H1 (cell line): ENCODE results near the gene KRT35. TPM values are rescaled to one million over a fixed set of nuclear protein-coding genes. Genes with fewer than 3 reads are reported as not detected.

Source experiments
- CTCF ChIA-PET: fragments of 300-600 bp; sonication (Branson Sonifier 250); formaldehyde crosslinking; loops from one replicate; lab custom pipeline; 2021; ENCODE audit not compliant: partially characterized antibody; lab: Charles Lee
- POLR2A ChIA-PET: fragments of 300-600 bp; sonication (Branson Sonifier 250); formaldehyde crosslinking; loops from one replicate; lab custom pipeline; 2021; ENCODE audit warnings: inconsistent platforms; ENCODE audit not compliant: partially characterized antibody; lab: Charles Lee
- DNase-seq, 2 experiments: peaks; one replicate each; pipeline versions ENCODE4 v3.0.0 to v3.0.0-alpha.2; 2010 to 2022; ENCODE audit warnings: low spot score in 2 of 2, low read depth in 1 of 2, mixed read lengths in 1 of 2
- FAIRE-seq: peaks from 2 replicates; lab custom pipeline; 2011; peaks lifted over from hg19 to GRCh38; lab: Jason Lieb, UNC
- H2AFZ ChIP-seq: 2 replicates; pipeline ENCODE4 v1.8.1; 2012; ENCODE audit warnings: low read length, inconsistent platforms
- H2AK5ac ChIP-seq: 2 replicates; pipeline ENCODE4 v1.6.1; 2013; ENCODE audit warnings: low read depth, low read length
- H2BK120ac ChIP-seq: replicated peaks from 2 replicates; pipeline ENCODE3; 2013; ENCODE audit warnings: low read depth, low read length, inconsistent platforms
- H2BK12ac ChIP-seq: 2 replicates; pipeline ENCODE4 v1.6.1; 2013; ENCODE audit warnings: low read depth, low read length
- H2BK15ac ChIP-seq: 2 replicates; pipeline ENCODE4 v1.6.1; 2013; ENCODE audit warnings: low read length
- H2BK20ac ChIP-seq: 2 replicates; pipeline ENCODE4 v1.6.1; 2013; ENCODE audit warnings: low read length
- H2BK5ac ChIP-seq: 2 replicates; pipeline ENCODE4 v1.6.1; 2013; ENCODE audit warnings: low read depth, low read length
- H3K14ac ChIP-seq: 2 replicates; pipeline ENCODE4 v1.6.1; 2013; ENCODE audit warnings: inconsistent platforms; ENCODE audit not compliant: insufficient read length
- H3K18ac ChIP-seq: 2 replicates; pipeline ENCODE4 v1.6.1; 2013; ENCODE audit warnings: low read length; ENCODE audit errors: extremely low read depth
- H3K23ac ChIP-seq: 2 replicates; pipeline ENCODE4 v1.6.1; 2013; ENCODE audit warnings: inconsistent platforms; ENCODE audit not compliant: insufficient read length
- H3K23me2 ChIP-seq: 2 replicates; pipeline ENCODE4 v1.6.1; 2013; ENCODE audit warnings: low read depth, low read length
- H3K27ac ChIP-seq: 2 replicates; pipeline ENCODE4 v1.6.1; 2011; ENCODE audit warnings: low read depth, low read length, inconsistent platforms
- H3K27me3 ChIP-seq, 4 experiments: replicated peaks in 1 of 4; 1 replicate in 1 of 4; 2 replicates in 3 of 4; pipeline versions ENCODE4 v1.6.1 to v1.8.1; 2011 to 2013; ENCODE audit warnings: low read length in 3 of 4, mild to moderate bottlenecking in 3 of 4, inconsistent platforms in 2 of 4, mixed read lengths in 2 of 4, moderate library complexity in 1 of 4; ENCODE audit not compliant: control insufficient read depth in 3 of 4, insufficient read depth in 3 of 4; ENCODE audit errors: extremely low read depth in 1 of 4
- H3K36me3 ChIP-seq, 4 experiments: 2 replicates each; pipeline versions ENCODE4 v1.6.1 to v1.8.1; 2011 to 2013; ENCODE audit warnings: mild to moderate bottlenecking in 4 of 4, low read length in 3 of 4, moderate library complexity in 2 of 4, control low read depth in 1 of 4, inconsistent platforms in 1 of 4; ENCODE audit not compliant: insufficient read depth in 4 of 4, control insufficient read depth in 2 of 4
- H3K4ac ChIP-seq: replicated peaks from 2 replicates; pipeline ENCODE3; 2013; ENCODE audit warnings: low read length, low read depth, mixed read lengths, inconsistent platforms; ENCODE audit not compliant: insufficient read length
- H3K4me1 ChIP-seq, 4 experiments: replicated peaks in 1 of 4; 1 replicate in 1 of 4; 2 replicates in 3 of 4; pipeline versions ENCODE4 v1.6.1 to v1.8.1; 2011 to 2013; ENCODE audit warnings: low read length in 3 of 4, inconsistent platforms in 2 of 4, mixed read lengths in 1 of 4; ENCODE audit not compliant: insufficient read depth in 4 of 4, control insufficient read depth in 3 of 4
- H3K4me2 ChIP-seq, 2 experiments: 2 replicates each; pipeline versions ENCODE4 v1.6.1 to v1.8.1; 2011 to 2013; ENCODE audit warnings: low read depth in 2 of 2, low read length in 2 of 2, control low read depth in 1 of 2, inconsistent platforms in 1 of 2, mild to moderate bottlenecking in 1 of 2; ENCODE audit not compliant: insufficient read depth in 1 of 2
- H3K4me3 ChIP-seq, 4 experiments: fragments of 200-600, 300-600 bp in 1 of 4; sonication (generic), shearing (Covaris generic), sonication (Bioruptor Twin) in 1 of 4; 2 replicates each; pipeline versions ENCODE4 v1.5.1 to v1.8.1; 2011 to 2016; ENCODE audit warnings: low read length in 4 of 4, low read depth in 3 of 4, control low read depth in 2 of 4, inconsistent platforms in 2 of 4, mild to moderate bottlenecking in 2 of 4, mixed read lengths in 1 of 4, moderate library complexity in 1 of 4; ENCODE audit not compliant: insufficient read depth in 2 of 4; ENCODE audit errors: extremely low read depth in 1 of 4
- H3K56ac ChIP-seq: replicated peaks from 2 replicates; pipeline ENCODE3; 2013; ENCODE audit warnings: low read depth, mild to moderate bottlenecking, mixed read lengths, low read length, inconsistent platforms; ENCODE audit not compliant: insufficient read length
- H3K79me1 ChIP-seq: 2 replicates; pipeline ENCODE4 v1.6.1; 2013; ENCODE audit warnings: low read depth, low read length, control low read depth
- H3K79me2 ChIP-seq, 2 experiments: 2 replicates each; pipeline versions ENCODE4 v1.6.1 to v1.8.1; 2012 to 2013; ENCODE audit warnings: low read length in 2 of 2, mild to moderate bottlenecking in 2 of 2, inconsistent platforms in 1 of 2; ENCODE audit not compliant: insufficient read depth in 2 of 2, control insufficient read depth in 1 of 2
- H3K9ac ChIP-seq, 4 experiments: replicated peaks in 1 of 4; 1 replicate in 1 of 4; 2 replicates in 3 of 4; pipeline versions ENCODE4 v1.6.1 to v1.8.1; 2011 to 2013; ENCODE audit warnings: low read depth in 3 of 4, low read length in 3 of 4, control low read depth in 2 of 4, mild to moderate bottlenecking in 2 of 4, moderate library complexity in 2 of 4, inconsistent platforms in 1 of 4; ENCODE audit errors: extremely low read depth in 1 of 4
- H3K9me3 ChIP-seq, 2 experiments: 2 replicates each; pipeline versions ENCODE4 v1.6.1 to v1.8.1; 2012 to 2013; ENCODE audit warnings: mild to moderate bottlenecking in 2 of 2, moderate library complexity in 2 of 2, control low read depth in 1 of 2, inconsistent platforms in 1 of 2, low read depth in 1 of 2, low read length in 1 of 2, mixed read lengths in 1 of 2; ENCODE audit not compliant: insufficient read depth in 2 of 2
- H4K20me1 ChIP-seq, 2 experiments: replicated peaks in 1 of 2; 2 replicates each; pipeline versions ENCODE3 to v1.8.1; 2011 to 2013; ENCODE audit warnings: inconsistent platforms in 2 of 2, low read length in 2 of 2, mild to moderate bottlenecking in 1 of 2; ENCODE audit not compliant: insufficient read depth in 2 of 2, control insufficient read depth in 1 of 2
- H4K5ac ChIP-seq: 2 replicates; pipeline ENCODE4 v1.6.1; 2013; ENCODE audit warnings: low read length, low read depth, mixed read lengths, inconsistent platforms; ENCODE audit not compliant: insufficient read length
- H4K8ac ChIP-seq: 2 replicates; pipeline ENCODE4 v1.8.0; 2013; ENCODE audit warnings: mild to moderate bottlenecking, moderate library complexity, low read length, inconsistent platforms; ENCODE audit not compliant: insufficient read depth; ENCODE audit errors: extremely low read depth
- H4K91ac ChIP-seq: replicated peaks from 2 replicates; pipeline ENCODE3; 2013; ENCODE audit warnings: low read length, mixed read lengths, inconsistent platforms; ENCODE audit not compliant: insufficient read length
- CBX5 ChIP-seq: fragments of 300-800, 300-1000 bp; sonication (generic); IDR thresholded peaks from 2 replicates; pipeline ENCODE4 v1.7.1; 2016; ENCODE audit warnings: antibody characterized with exemption, low read length, low read depth
- EP300 ChIP-seq, 2 experiments: IDR thresholded peaks; 1 replicate in 1 of 2; 2 replicates in 1 of 2; pipeline ENCODE4 v1.6.1; 2011 to 2012; ENCODE audit warnings: low read depth in 2 of 2, low read length in 2 of 2, mild to moderate bottlenecking in 2 of 2, borderline replicate concordance in 1 of 2, inconsistent platforms in 1 of 2, moderate library complexity in 1 of 2
- MAFK ChIP-seq: IDR thresholded peaks from 2 replicates; pipeline ENCODE4 v1.6.1; 2012; ENCODE audit warnings: low read depth, mild to moderate bottlenecking, improper control_type of control experiment, low read length
- RNF2 ChIP-seq: fragments of 200-900, 300-1000 bp; sonication (generic); IDR thresholded peaks from 2 replicates; pipeline ENCODE4 v1.7.1; 2016; ENCODE audit warnings: borderline replicate concordance, low read depth, mild to moderate bottlenecking, antibody characterized with exemption, low read length; ENCODE audit not compliant: poor library complexity, severe bottlenecking; ENCODE audit errors: missing control alignments
- SIRT6 ChIP-seq: IDR thresholded peaks from one replicate; pipeline ENCODE4 v1.7.1; 2012; ENCODE audit warnings: low read length, inconsistent platforms
- SRF ChIP-seq: IDR thresholded peaks from 2 replicates; pipeline ENCODE4 v1.6.1; 2011; ENCODE audit warnings: mild to moderate bottlenecking, low read depth, low read length, moderate library complexity
- TCF12 ChIP-seq: IDR thresholded peaks from 2 replicates; pipeline ENCODE4 v1.6.1; 2011; ENCODE audit warnings: low read depth, mild to moderate bottlenecking, low read length
- WGBS, 2 experiments: shearing (Covaris generic) in 1 of 2; methylation state at CpG; one replicate each; pipeline versions ENCODE4 v1.1.6 to v1.1.7; 2013 to 2015; ENCODE audit warnings: low lambda C conversion rate in 2 of 2, mixed read lengths in 2 of 2, inconsistent platforms in 1 of 2, low coverage in 1 of 2, missing lambda C conversion rate in 1 of 2; ENCODE audit not compliant: insufficient replicate concordance in 2 of 2, insufficient coverage in 1 of 2, insufficient read length in 1 of 2; ENCODE audit errors: extremely low coverage in 1 of 2, missing lambda C conversion rate in 1 of 2; 5-methylcytosine and 5-hydroxymethylcytosine counted together
- polyA plus RNA-seq, 7 experiments: library from polyadenylated mRNA; depleted of rRNA in 3 of 7; stranded (reverse) in 5 of 7; unstranded in 2 of 7; fragments of >200 nt in 5 of 7; fragments of 200-250 nt in 2 of 7; gene quantifications; 1 replicate in 5 of 7; 2 replicates in 1 of 7; 4 replicates in 1 of 7; pipeline versions ENCODE4 v1.2.1 to v1.2.3, GENCODE V29; 2011 to 2013; ENCODE audit warnings: missing spikeins in 2 of 7, mixed read lengths in 2 of 7
- total RNA-seq: library from RNA; stranded (reverse); fragmentation: NEBNext Ultra II Directional; extraction: Animal tissue kit (Norgen Biotek cat#: 25700); gene quantifications from 2 replicates; pipeline ENCODE4 v1.2.1, GENCODE V29; 2021
- TF ChIP-seq, protein P1 (sequence below): IDR thresholded peaks from 2 replicates; pipeline ENCODE4 v1.6.1; 2011; ENCODE audit warnings: low read depth, mild to moderate bottlenecking, low read length; ENCODE audit not compliant: insufficient read depth

KRT35 gene
- total and polyA plus RNA-seq, 2 of the 8 experiments (the other 6 are each of a cell fraction or from before 2014, with no cell fraction given): not detected

DNA sequence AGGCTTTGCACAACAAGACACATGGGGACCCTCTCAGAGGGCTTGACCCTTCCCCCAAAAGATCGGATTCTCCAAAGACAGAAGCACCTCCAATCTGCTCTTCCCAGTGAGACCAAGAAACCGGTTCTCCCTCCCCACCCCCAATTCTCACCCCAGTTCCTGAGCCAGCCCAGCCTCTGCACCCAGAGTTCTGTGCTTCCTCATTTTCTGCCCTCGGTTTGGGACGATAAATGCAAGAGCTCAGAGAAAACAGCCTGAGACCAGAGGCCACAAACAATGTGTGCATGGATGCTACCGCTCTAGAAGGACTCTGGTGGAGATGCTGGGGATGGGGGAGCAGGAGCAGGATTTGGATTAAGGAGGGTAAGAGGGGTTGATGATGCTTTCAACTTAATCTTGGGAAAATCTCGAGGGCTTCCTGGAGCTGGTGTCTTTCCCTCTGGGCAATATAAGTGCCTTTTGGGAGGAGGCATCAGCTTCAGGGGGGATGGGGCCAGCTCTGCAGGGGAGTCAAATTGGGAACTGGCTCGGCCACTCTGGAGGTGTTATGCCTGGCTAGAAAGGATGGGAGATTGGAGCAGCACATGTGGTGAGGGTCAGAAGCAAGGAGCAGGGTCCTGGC is 31.7 kb upstream of the KRT35 start:
- Histone ChIP-seq H2BK15ac (no peak overlapping the region), H4K20me1 (no peaks in the 10 kb centered on the region), H3K79me2 (no peaks in the 10 kb centered on the region), H3K14ac (no peak overlapping the region), H2AFZ (no peak overlapping the region), H3K9me3 (no peaks in the 10 kb centered on the region), H2BK120ac (no peak overlapping the region), H2BK12ac (no peak overlapping the region)
- TF ChIP-seq TCF12: no peak
- no peak for TF ChIP-seq CBX5
- no peak for TF ChIP-seq SIRT6
- TF ChIP-seq EP300 (IDR thresholded peaks at IDR 0.05; ENCODE audit: borderline replicate concordance in 1 of 2, low read depth in 2 of 2, low read length in 2 of 2): no peak
- no peak for TF ChIP-seq MAFK
- TF ChIP-seq, protein P1, sequence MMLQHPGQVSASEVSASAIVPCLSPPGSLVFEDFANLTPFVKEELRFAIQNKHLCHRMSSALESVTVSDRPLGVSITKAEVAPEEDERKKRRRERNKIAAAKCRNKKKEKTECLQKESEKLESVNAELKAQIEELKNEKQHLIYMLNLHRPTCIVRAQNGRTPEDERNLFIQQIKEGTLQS: no peak
- no peak for TF ChIP-seq RNF2
- no peak for TF ChIP-seq SRF
- TF ChIP-seq, all 59 proteins: peak for 0
- peaks cover 0 to 5% (median 3%) of the 10 kb centered on the region in 4 experiments; a peak in 5 of 7 replicates for H3K4me1 ChIP-seq
- ChIA-PET POLR2A (interaction anchor here (0.6 to 1.4 kb wide), 5 partner anchors 8 to 80 kb away, joined by 3 to 5 read pairs (median 3); partner anchors contain the start of gene KRT19), CTCF (interaction anchor here (0.8 to 33.9 kb wide), 5 partner anchors 9 to 627 kb away, joined by 3 to 427 read pairs (median 3); partner anchors contain the start of gene KRT20)
- no peak overlapping the region for H2AK5ac ChIP-seq
- no peak overlapping the region for H3K4me2 ChIP-seq
- H3K9ac ChIP-seq: no peak overlapping the region
- H3K27ac ChIP-seq: no peak overlapping the region
- no peak overlapping the region for H2BK20ac ChIP-seq
- no peak overlapping the region for H4K8ac ChIP-seq
- H2BK5ac ChIP-seq: no peak overlapping the region
- H3K18ac ChIP-seq: no peak overlapping the region; the same call in 1 of the 2 replicates
- no peak overlapping the region for H3K56ac ChIP-seq
- H3K27me3 ChIP-seq: no peaks in the 10 kb centered on the region; a peak in 1 of 7 replicates
- no peaks in the 10 kb centered on the region; the same call in 1 of the 2 replicates for H3K23me2 ChIP-seq
- H3K36me3 ChIP-seq: no peaks in the 10 kb centered on the region
- WGBS, 2 experiments: 84% methylated on average over 7 of the region's 7 CpGs; no CpG with 5 or more reads in 1 of the 2 experiments
- no peak overlapping the region for H4K91ac ChIP-seq
- DNase-seq: no peak
- no peak overlapping the region for H3K23ac ChIP-seq
- H3K4ac ChIP-seq: no peak overlapping the region
- FAIRE-seq: no peak
- no peak overlapping the region for H3K4me3 ChIP-seq
- H3K79me1 ChIP-seq: no peaks in the 10 kb centered on the region
- H4K5ac ChIP-seq: no peak overlapping the region
